Measurements from ENCODE around the gene SNX14. TPM values are rescaled to one million over a fixed set of nuclear protein-coding genes. Genes with fewer than 3 reads are reported as not detected.

Gene SNX14
- total RNA-seq, 1 donor from 2014 or later = 108 TPM

GRCh38 chr6:85463621-85464259 is 129.9 kb downstream of the SNX14 start:
- DNase-seq (ENCODE audit: low read depth) = no peak
- no peak overlapping the region for H3K4me3 ChIP-seq (ENCODE audit: low read depth, low read length)
- TF ChIP-seq CTCF (conservative IDR thresholded peaks at IDR 0.05; ENCODE audit: low read depth, low read length) = no peak

GRCh38 chr6:85462673-85463072 is 131.0 kb downstream of the SNX14 start:
- no peak for DNase-seq (ENCODE audit: low read depth)
- no peak for TF ChIP-seq CTCF (conservative IDR thresholded peaks at IDR 0.05; ENCODE audit: low read depth, low read length)
- H3K4me3 ChIP-seq (ENCODE audit: low read depth, low read length) = no peak overlapping the region

- TF ChIP-seq CTCF (conservative IDR thresholded peaks at IDR 0.05; ENCODE audit: low read depth, low read length) = no peak
- no peak for DNase-seq (ENCODE audit: low read depth)
- no peak overlapping the region for H3K4me3 ChIP-seq (ENCODE audit: low read depth, low read length)
Measured at GRCh38 chr6:85461798-85462170, 131.9 kb downstream of the SNX14 start.

GRCh38 chr6:85460921-85461797 is 132.5 kb downstream of the SNX14 start:
- no peak overlapping the region for H3K4me3 ChIP-seq (ENCODE audit: low read depth, low read length)
- no peak for DNase-seq (ENCODE audit: low read depth)
- TF ChIP-seq CTCF (conservative IDR thresholded peaks at IDR 0.05; ENCODE audit: low read depth, low read length) = no peak

GRCh38 chr6:85460154-85460920 is 133.3 kb downstream of the SNX14 start:
- no peak overlapping the region for H3K4me3 ChIP-seq (ENCODE audit: low read depth, low read length)
- TF ChIP-seq CTCF (conservative IDR thresholded peaks at IDR 0.05; ENCODE audit: low read depth, low read length) = no peak
- DNase-seq (ENCODE audit: low read depth) = no peak

- DNase-seq (ENCODE audit: low read depth) = no peak
- H3K4me3 ChIP-seq (ENCODE audit: low read depth, low read length) = no peak overlapping the region
- TF ChIP-seq CTCF (conservative IDR thresholded peaks at IDR 0.05; ENCODE audit: low read depth, low read length) = no peak
Measured at GRCh38 chr6:85459224-85459901, 134.3 kb downstream of the SNX14 start.
